ENCODE measurements around the gene FAM89A. TPM values are rescaled to one million over a fixed set of nuclear protein-coding genes. Genes with fewer than 3 reads are reported as not detected.

FAM89A gene
- total and polyA plus RNA-seq, 2 of the 8 experiments (the other 6 are each of a cell fraction or from before 2014, with no cell fraction given) = 2.1 to 2.2 TPM

DNA sequence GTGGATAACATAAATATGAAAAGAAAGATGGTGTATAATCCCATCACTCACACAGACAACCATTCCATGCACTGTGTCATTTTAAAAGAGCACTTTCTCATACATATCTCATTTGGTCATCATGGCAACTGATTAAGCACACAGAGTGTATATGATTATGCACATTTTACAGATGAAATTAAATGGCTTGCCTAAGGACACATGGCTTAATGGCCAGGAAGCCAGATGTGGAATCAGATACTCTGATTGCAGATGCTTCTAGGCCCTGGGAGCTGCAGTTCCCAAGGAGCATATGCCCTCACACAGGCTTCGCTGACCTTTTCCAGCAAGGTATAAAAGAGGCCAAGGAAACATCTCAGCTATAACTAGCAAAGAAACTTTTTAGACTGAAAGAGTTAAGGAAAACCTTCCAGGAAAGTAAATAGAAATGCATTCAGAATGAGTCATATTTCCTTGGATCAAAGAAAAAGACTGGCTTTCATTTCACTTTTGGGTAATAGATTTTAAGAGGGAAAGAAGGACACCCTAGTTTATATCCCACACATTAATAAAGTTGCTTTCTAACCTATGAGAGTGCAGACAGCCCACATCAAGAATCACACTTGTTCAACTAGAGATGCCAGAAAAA is 19.6 kb upstream of the FAM89A start:
- no peaks in the 10 kb centered on the region for H3K79me2 ChIP-seq (ENCODE audit: control insufficient read depth in 1 of 2, insufficient read depth in 2 of 2, low read length in 2 of 2)
- no peaks in the 10 kb centered on the region for H3K27me3 ChIP-seq (replicated peaks in 1 of 4; ENCODE audit: control insufficient read depth in 3 of 4, extremely low read depth in 1 of 4, insufficient read depth in 3 of 4, low read length in 3 of 4)
- no peak overlapping the region for H2BK15ac ChIP-seq (ENCODE audit: low read length)
- H3K27ac ChIP-seq (ENCODE audit: low read depth, low read length) = no peak overlapping the region
- H3K4me1 ChIP-seq (replicated peaks in 1 of 4; ENCODE audit: control insufficient read depth in 3 of 4, insufficient read depth in 4 of 4, low read length in 3 of 4) = no peaks in the 10 kb centered on the region
- no peak for DNase-seq (ENCODE audit: low read depth in 1 of 2, low spot score in 2 of 2)
- no peak overlapping the region for H2BK5ac ChIP-seq (ENCODE audit: low read depth, low read length)
- no peak overlapping the region for H3K9ac ChIP-seq (replicated peaks in 1 of 4; ENCODE audit: extremely low read depth in 1 of 4, low read depth in 3 of 4, low read length in 3 of 4)
- POLR2A ChIA-PET (ENCODE audit: partially characterized antibody) = no interaction called here
- no peak overlapping the region for H3K14ac ChIP-seq (ENCODE audit: insufficient read length)
- H3K4ac ChIP-seq (replicated peaks; ENCODE audit: insufficient read length, low read depth, low read length) = no peak overlapping the region
- H2AFZ ChIP-seq (ENCODE audit: low read length) = no peak overlapping the region
- no peak for FAIRE-seq
- CTCF ChIA-PET (ENCODE audit: partially characterized antibody) = interaction anchor here (0.7 to 1.3 kb wide), 3 partner anchors 9 to 198 kb away, joined by 3 read pairs; no protein-coding TSS in a partner anchor
- H3K23ac ChIP-seq (ENCODE audit: insufficient read length) = no peak overlapping the region
- H3K36me3 ChIP-seq (ENCODE audit: control insufficient read depth in 2 of 4, insufficient read depth in 4 of 4, low read length in 3 of 4) = no peaks in the 10 kb centered on the region
- WGBS, 2 experiments (ENCODE audit: extremely low coverage in 1 of 2, insufficient coverage in 1 of 2, insufficient read length in 1 of 2, insufficient replicate concordance in 2 of 2, low coverage in 1 of 2, low lambda C conversion rate in 2 of 2, missing lambda C conversion rate in 1 of 2) = 93% methylated on average over 1 of the region's 1 CpG; no CpG with 5 or more reads in 1 of the 2 experiments
- H4K20me1 ChIP-seq (replicated peaks in 1 of 2; ENCODE audit: control insufficient read depth in 1 of 2, insufficient read depth in 2 of 2, low read length in 2 of 2) = no peaks in the 10 kb centered on the region
- H3K4me3 ChIP-seq (ENCODE audit: extremely low read depth in 1 of 4, insufficient read depth in 2 of 4, low read depth in 3 of 4, low read length in 4 of 4) = no peak overlapping the region
- H3K9me3 ChIP-seq (ENCODE audit: insufficient read depth in 2 of 2, low read depth in 1 of 2, low read length in 1 of 2) = no peaks in the 10 kb centered on the region; a peak in 1 of 4 replicates
- H3K4me2 ChIP-seq (ENCODE audit: insufficient read depth in 1 of 2, low read depth in 2 of 2, low read length in 2 of 2) = no peak overlapping the region
- H2AK5ac ChIP-seq (ENCODE audit: low read depth, low read length) = no peak overlapping the region
- H2BK20ac ChIP-seq (ENCODE audit: low read length) = no peak overlapping the region
- H3K56ac ChIP-seq (replicated peaks; ENCODE audit: insufficient read length, low read depth, low read length) = no peak overlapping the region
- no peak overlapping the region for H2BK120ac ChIP-seq (replicated peaks; ENCODE audit: low read depth, low read length)
- H3K23me2 ChIP-seq (ENCODE audit: low read depth, low read length) = no peaks in the 10 kb centered on the region
- H2BK12ac ChIP-seq (ENCODE audit: low read depth, low read length) = no peak overlapping the region
- no peaks in the 10 kb centered on the region for H3K79me1 ChIP-seq (ENCODE audit: low read depth, low read length)
- H4K91ac ChIP-seq (replicated peaks; ENCODE audit: insufficient read length, low read length) = no peak overlapping the region
- H3K18ac ChIP-seq (ENCODE audit: extremely low read depth, low read length) = no peak overlapping the region
- H4K5ac ChIP-seq (ENCODE audit: insufficient read length, low read depth, low read length) = no peak overlapping the region
- H4K8ac ChIP-seq (ENCODE audit: extremely low read depth, insufficient read depth, low read length) = no peak overlapping the region
- TF ChIP-seq KDM1A (IDR thresholded peaks at IDR 0.05; ENCODE audit: borderline replicate concordance, low read length) = no peak
- TF ChIP-seq NRF1 (IDR thresholded peaks at IDR 0.05; ENCODE audit: low read depth, low read length) = no peak
- TF ChIP-seq ASH2L (IDR thresholded peaks at IDR 0.05; ENCODE audit: low read length) = no peak
- no peak for TF ChIP-seq CHD1 (IDR thresholded peaks at IDR 0.05; ENCODE audit: low read depth, low read length)
- TF ChIP-seq, protein P1, sequence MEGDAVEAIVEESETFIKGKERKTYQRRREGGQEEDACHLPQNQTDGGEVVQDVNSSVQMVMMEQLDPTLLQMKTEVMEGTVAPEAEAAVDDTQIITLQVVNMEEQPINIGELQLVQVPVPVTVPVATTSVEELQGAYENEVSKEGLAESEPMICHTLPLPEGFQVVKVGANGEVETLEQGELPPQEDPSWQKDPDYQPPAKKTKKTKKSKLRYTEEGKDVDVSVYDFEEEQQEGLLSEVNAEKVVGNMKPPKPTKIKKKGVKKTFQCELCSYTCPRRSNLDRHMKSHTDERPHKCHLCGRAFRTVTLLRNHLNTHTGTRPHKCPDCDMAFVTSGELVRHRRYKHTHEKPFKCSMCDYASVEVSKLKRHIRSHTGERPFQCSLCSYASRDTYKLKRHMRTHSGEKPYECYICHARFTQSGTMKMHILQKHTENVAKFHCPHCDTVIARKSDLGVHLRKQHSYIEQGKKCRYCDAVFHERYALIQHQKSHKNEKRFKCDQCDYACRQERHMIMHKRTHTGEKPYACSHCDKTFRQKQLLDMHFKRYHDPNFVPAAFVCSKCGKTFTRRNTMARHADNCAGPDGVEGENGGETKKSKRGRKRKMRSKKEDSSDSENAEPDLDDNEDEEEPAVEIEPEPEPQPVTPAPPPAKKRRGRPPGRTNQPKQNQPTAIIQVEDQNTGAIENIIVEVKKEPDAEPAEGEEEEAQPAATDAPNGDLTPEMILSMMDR (IDR thresholded peaks at IDR 0.05; ENCODE audit: control extremely low read depth in 1 of 3, insufficient read depth in 1 of 3, low read depth in 1 of 3, low read length in 3 of 3) = no peak
- TF ChIP-seq SP1 (IDR thresholded peaks at IDR 0.05; ENCODE audit: low read depth, low read length) = no peak
- no peak for TF ChIP-seq SP2 (IDR thresholded peaks at IDR 0.05; ENCODE audit: low read length)
- TF ChIP-seq JUN (IDR thresholded peaks at IDR 0.05; ENCODE audit: low read depth, low read length) = no peak
- no peak for TF ChIP-seq TAF1 (IDR thresholded peaks at IDR 0.05; ENCODE audit: low read depth, low read length)
- TF ChIP-seq TAF7 (optimal IDR thresholded peaks at IDR 0.05; ENCODE audit: borderline replicate concordance, low read depth, low read length) = no peak
- TF ChIP-seq RNF2 (IDR thresholded peaks at IDR 0.05; ENCODE audit: borderline replicate concordance, low read depth, low read length, missing control alignments, poor library complexity, severe bottlenecking) = no peak
- TF ChIP-seq SIRT6 (IDR thresholded peaks at IDR 0.05; ENCODE audit: low read length) = no peak
